MCF 10A (cell line): Measurements from ENCODE around the gene TEX53. TPM values are rescaled to one million over a fixed set of nuclear protein-coding genes. Genes with fewer than 3 reads are reported as not detected.

Source experiments
- BruUV-seq: library from RNA; stranded (reverse); fragments of 400-500 nt; replicated peaks from 2 replicates; lab custom pipeline; 2021; lab: Mats Ljungman, UMichigan
- CTCF ChIA-PET: fragments of 300-600 bp; sonication (Branson Sonifier 250); formaldehyde crosslinking; extraction: SDS; loops from one replicate; lab custom pipeline; 2021; ENCODE audit warnings: antibody characterized with exemption, inconsistent platforms; lab: Yijun Ruan, JAX
- POLR2A ChIA-PET: fragments of 300-600, 350-650 bp; sonication (Branson Sonifier 250); formaldehyde crosslinking; extraction: SDS; loops from one replicate; lab custom pipeline; 2020; ENCODE audit warnings: antibody characterized with exemption, inconsistent platforms; lab: Yijun Ruan, JAX
- DNase-seq: peaks from one replicate; pipeline ENCODE4 v3.0.0-alpha.2; 2018; ENCODE audit not compliant: unreplicated experiment
- H3K27ac Mint-ChIP-seq: one replicate; pipeline ENCODE4 v1.8.0; 2022; ENCODE audit warnings: mild to moderate bottlenecking, low read depth, mixed read lengths; ENCODE audit not compliant: unreplicated experiment
- H3K27me3 Mint-ChIP-seq: one replicate; pipeline ENCODE4 v1.8.0; 2022; ENCODE audit warnings: mixed read lengths; ENCODE audit not compliant: insufficient read depth, unreplicated experiment
- H3K36me3 Mint-ChIP-seq: one replicate; pipeline ENCODE4 v1.8.0; 2022; ENCODE audit warnings: mild to moderate bottlenecking, moderate library complexity, mixed read lengths; ENCODE audit not compliant: insufficient read depth, unreplicated experiment
- H3K4me1 Mint-ChIP-seq: one replicate; pipeline ENCODE4 v1.8.0; 2022; ENCODE audit warnings: mixed read lengths; ENCODE audit not compliant: insufficient read depth, unreplicated experiment
- H3K4me3 Mint-ChIP-seq: one replicate; pipeline ENCODE4 v1.8.0; 2022; ENCODE audit warnings: mild to moderate bottlenecking, moderate library complexity, mixed read lengths; ENCODE audit not compliant: unreplicated experiment
- H3K9me3 Mint-ChIP-seq: one replicate; pipeline ENCODE4 v1.8.0; 2022; ENCODE audit warnings: mixed read lengths; ENCODE audit not compliant: unreplicated experiment
- CTCF ChIP-seq: fragments of 200-600 bp; IDR thresholded peaks from one replicate; pipeline ENCODE4 v1.8.0; 2022; ENCODE audit warnings: antibody characterized with exemption, mild to moderate bottlenecking; ENCODE audit not compliant: unreplicated experiment
- intact Hi-C: fragments of 100-400 bp; cut with micrococcal nuclease; formaldehyde crosslinking; loops from 2 replicates; pipeline ENCODE4 v1.14.1; 2022
- total RNA-seq: library from RNA; stranded (reverse); gene quantifications from 2 replicates; pipeline ENCODE4 v1.2.3, GENCODE V29; 2022

The TEX53 gene
- total RNA-seq, 1 experiment from 2014 or later, result not detected

GRCh38 chr9:114664181-114664580 is 6.6 kb upstream of the TEX53 start:
- intact Hi-C loops, result no loop called here
- ChIA-PET POLR2A (interaction anchor here (1.0 to 1.5 kb wide), 3 partner anchors 13 to 246 kb away, joined by 3 to 4 read pairs (median 3); no protein-coding TSS in a partner anchor), CTCF (interaction anchor here (0.7 to 5.3 kb wide), 7 partner anchors 11 to 723 kb away, joined by 3 to 50 read pairs (median 8); partner anchors contain the start of gene TEX48)
- Mint-ChIP-seq H3K4me3 (no peak overlapping the region), H3K27me3 (no peaks in the 10 kb centered on the region), H3K36me3 (peaks cover 5% of the 10 kb centered on the region), H3K9me3 (no peaks in the 10 kb centered on the region), H3K27ac (no peak overlapping the region), H3K4me1 (peaks cover 8% of the 10 kb centered on the region)
- DNase-seq, result no peak
- BruUV-seq, result no TSS peak
- TF ChIP-seq CTCF, result no peak

- intact Hi-C loops, result loop anchor here (1.0 to 2.0 kb wide), 5 partner anchors 77 to 862 kb away; no protein-coding TSS in a partner anchor
- H3K9me3 Mint-ChIP-seq, result no peaks in the 10 kb centered on the region
- BruUV-seq, result no TSS peak
These were observed 4.7 kb upstream of the TEX53 start for GRCh38 chr9:114662081-114662989.

GRCh38 chr9:114656301-114656700 is 1.3 kb downstream of the TEX53 start:
- H3K9me3 Mint-ChIP-seq, result no peaks in the 10 kb centered on the region
- ChIA-PET CTCF (interaction anchor here (0.6 to 7.0 kb wide), 6 partner anchors 9 to 358 kb away, joined by 3 to 158 read pairs (median 4); no protein-coding TSS in a partner anchor), POLR2A (interaction anchor here (0.7 kb wide), 1 partner anchor 575 kb away, joined by 3 read pairs; no protein-coding TSS in a partner anchor)
- H3K36me3 Mint-ChIP-seq, result peaks cover 10% of the 10 kb centered on the region
- H3K4me1 Mint-ChIP-seq, result peaks cover 8% of the 10 kb centered on the region
- H3K4me3 Mint-ChIP-seq, result no peak overlapping the region
- intact Hi-C loops, result no loop called here
- no peak for DNase-seq
- H3K27ac Mint-ChIP-seq, result no peak overlapping the region
- BruUV-seq, result no TSS peak
- no peaks in the 10 kb centered on the region for H3K27me3 Mint-ChIP-seq
- TF ChIP-seq CTCF, result no peak

More at GRCh38 chr9:114662081-114662989, 4.7 kb upstream of the TEX53 start:
- POLR2A ChIA-PET, result interaction anchor here (0.7 to 1.2 kb wide), 2 partner anchors 23 to 344 kb away, joined by 3 read pairs; no protein-coding TSS in a partner anchor
- peaks cover 8% of the 10 kb centered on the region for H3K4me1 Mint-ChIP-seq
- CTCF ChIA-PET, result interaction anchor here (0.5 to 5.5 kb wide), 34 partner anchors 9 to 1018 kb away, joined by 3 to 59 read pairs (median 5); partner anchors contain the start of gene TEX48
- TF ChIP-seq CTCF, result peak; percentile 88
- no peak overlapping the region for H3K4me3 Mint-ChIP-seq
- H3K27me3 Mint-ChIP-seq, result no peaks in the 10 kb centered on the region
- H3K36me3 Mint-ChIP-seq, result peaks cover 6% of the 10 kb centered on the region
- peak; percentile 64 for DNase-seq
- no peak overlapping the region for H3K27ac Mint-ChIP-seq

GRCh38 chr9:114655689-114656088 is 1.9 kb downstream of the TEX53 start:
- no peak overlapping the region for H3K4me3 Mint-ChIP-seq
- no peaks in the 10 kb centered on the region for H3K9me3 Mint-ChIP-seq
- POLR2A ChIA-PET, result interaction anchor here (0.7 kb wide), 1 partner anchor 576 kb away, joined by 3 read pairs; no protein-coding TSS in a partner anchor
- peaks cover 5% of the 10 kb centered on the region for H3K4me1 Mint-ChIP-seq
- BruUV-seq, result no TSS peak
- H3K27me3 Mint-ChIP-seq, result no peaks in the 10 kb centered on the region
- CTCF ChIA-PET, result interaction anchor here (0.6 to 7.0 kb wide), 9 partner anchors 7 to 250 kb away, joined by 3 to 158 read pairs (median 24); no protein-coding TSS in a partner anchor
- intact Hi-C loops, result no loop called here
- H3K36me3 Mint-ChIP-seq, result peaks cover 10% of the 10 kb centered on the region
- H3K27ac Mint-ChIP-seq, result no peak overlapping the region
- peak; percentile 53 for DNase-seq
- TF ChIP-seq CTCF, result no peak
